DOHH2 (cell line): ENCODE measurements around the gene BUB1.

Source experiments
- EZH2phosphoT487 ChIP-seq: fragments of 200-600 bp; sonication (generic); IDR thresholded peaks from 2 replicates; pipeline ENCODE4 v1.6.1; 2017; ENCODE audit warnings: borderline replicate concordance, mild to moderate bottlenecking, antibody characterized with exemption, low read length, moderate library complexity, mixed read lengths
- TF ChIP-seq, protein P1 (sequence below): fragments of 200-600 bp; sonication (generic); IDR thresholded peaks from one replicate; pipeline ENCODE4 v1.5.1; 2014; ENCODE audit warnings: antibody characterized with exemption, mild to moderate bottlenecking, low read depth, low read length; ENCODE audit not compliant: poor library complexity, severe bottlenecking

DNA sequence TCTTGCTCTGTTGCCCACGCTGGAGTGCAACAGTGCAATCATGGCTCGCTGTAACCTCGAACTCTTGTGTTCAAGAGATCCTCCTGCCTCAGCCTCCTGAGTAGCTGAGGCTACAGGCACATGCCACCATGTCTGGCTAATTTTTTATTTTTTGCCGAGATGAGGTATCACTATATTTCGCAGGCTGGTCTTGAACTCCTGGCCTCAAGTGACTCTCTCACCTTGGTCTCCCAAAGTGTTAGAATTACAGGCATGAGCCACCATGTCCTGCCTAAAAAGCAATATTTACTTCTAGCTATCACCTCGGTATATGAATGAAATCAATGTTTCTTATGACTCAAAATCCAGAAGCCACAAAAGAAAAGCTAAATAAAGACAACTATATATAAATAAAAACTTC is 2.2 kb downstream of the BUB1 start:
- TF ChIP-seq, protein P1, sequence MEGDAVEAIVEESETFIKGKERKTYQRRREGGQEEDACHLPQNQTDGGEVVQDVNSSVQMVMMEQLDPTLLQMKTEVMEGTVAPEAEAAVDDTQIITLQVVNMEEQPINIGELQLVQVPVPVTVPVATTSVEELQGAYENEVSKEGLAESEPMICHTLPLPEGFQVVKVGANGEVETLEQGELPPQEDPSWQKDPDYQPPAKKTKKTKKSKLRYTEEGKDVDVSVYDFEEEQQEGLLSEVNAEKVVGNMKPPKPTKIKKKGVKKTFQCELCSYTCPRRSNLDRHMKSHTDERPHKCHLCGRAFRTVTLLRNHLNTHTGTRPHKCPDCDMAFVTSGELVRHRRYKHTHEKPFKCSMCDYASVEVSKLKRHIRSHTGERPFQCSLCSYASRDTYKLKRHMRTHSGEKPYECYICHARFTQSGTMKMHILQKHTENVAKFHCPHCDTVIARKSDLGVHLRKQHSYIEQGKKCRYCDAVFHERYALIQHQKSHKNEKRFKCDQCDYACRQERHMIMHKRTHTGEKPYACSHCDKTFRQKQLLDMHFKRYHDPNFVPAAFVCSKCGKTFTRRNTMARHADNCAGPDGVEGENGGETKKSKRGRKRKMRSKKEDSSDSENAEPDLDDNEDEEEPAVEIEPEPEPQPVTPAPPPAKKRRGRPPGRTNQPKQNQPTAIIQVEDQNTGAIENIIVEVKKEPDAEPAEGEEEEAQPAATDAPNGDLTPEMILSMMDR = no peak
- TF ChIP-seq EZH2phosphoT487 = no peak
